Liver (tissue), 2 donors: ENCODE data around the gene NEFH.

Experiments used
- FOXA1 ChIP-seq: IDR thresholded peaks from 2 replicates; pipeline ENCODE4 v1.6.1; 2016; ENCODE audit warnings: antibody characterized with exemption
- MAX ChIP-seq: IDR thresholded peaks from 2 replicates; pipeline ENCODE4 v1.6.1; 2016; ENCODE audit warnings: antibody characterized with exemption
- RAD21 ChIP-seq, 2 donors: IDR thresholded peaks; 2 replicates each; pipeline ENCODE4 v1.6.1; 2016; ENCODE audit warnings: antibody characterized with exemption in 2 of 2, mild to moderate bottlenecking in 2 of 2
- TAF1 ChIP-seq: conservative IDR thresholded peaks from 2 replicates; pipeline ENCODE4 v1.6.1; 2016; ENCODE audit warnings: antibody characterized with exemption, mild to moderate bottlenecking
- YY1 ChIP-seq: IDR thresholded peaks from 2 replicates; pipeline ENCODE4 v1.6.1; 2016; ENCODE audit warnings: antibody characterized with exemption, mild to moderate bottlenecking
- ZBTB33 ChIP-seq: IDR thresholded peaks from 2 replicates; pipeline ENCODE4 v1.6.1; 2016; ENCODE audit warnings: antibody characterized with exemption
- TF ChIP-seq, protein P1 (sequence below): IDR thresholded peaks from 2 replicates; pipeline ENCODE4 v1.6.1; 2016; ENCODE audit warnings: antibody characterized with exemption
- donor health status: healthy.

DNA sequence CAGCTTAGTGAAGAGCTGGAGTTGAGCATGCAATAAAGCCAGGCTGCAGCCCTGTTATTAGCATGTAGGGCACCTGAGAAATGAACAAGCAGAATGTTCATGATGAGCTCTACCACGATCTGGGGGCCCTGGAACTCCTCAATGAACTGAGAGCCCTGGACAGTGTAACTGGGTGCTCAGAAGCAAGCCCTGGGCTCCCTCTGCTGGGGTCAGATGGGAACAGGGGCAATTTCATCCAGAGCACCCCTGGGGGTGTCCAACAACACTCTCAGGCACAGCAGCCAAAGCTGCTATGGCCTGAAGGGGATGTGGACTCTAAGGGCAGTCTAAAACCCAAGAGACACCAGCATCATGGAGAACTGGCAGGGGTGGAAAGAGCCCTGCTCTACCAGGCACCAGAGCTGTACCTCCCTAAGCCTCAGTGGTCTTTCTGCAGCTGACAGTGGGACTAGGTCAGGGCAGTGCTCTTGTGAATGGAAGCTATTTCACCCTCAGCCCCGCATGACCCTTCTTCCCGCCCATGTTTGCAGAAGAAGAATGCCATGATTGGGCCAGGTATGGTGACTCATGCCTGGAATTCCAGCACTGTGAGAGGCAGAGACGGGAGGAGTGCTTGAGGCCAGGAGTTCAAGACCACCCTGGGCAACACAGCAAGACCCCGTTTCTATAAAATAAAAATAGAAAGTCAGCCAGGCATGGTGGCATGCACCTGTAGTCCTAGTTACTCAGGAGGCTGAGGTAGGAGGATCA is 44.6 kb downstream of the NEFH start:
- TF ChIP-seq, protein P1, sequence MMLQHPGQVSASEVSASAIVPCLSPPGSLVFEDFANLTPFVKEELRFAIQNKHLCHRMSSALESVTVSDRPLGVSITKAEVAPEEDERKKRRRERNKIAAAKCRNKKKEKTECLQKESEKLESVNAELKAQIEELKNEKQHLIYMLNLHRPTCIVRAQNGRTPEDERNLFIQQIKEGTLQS: no peak
- no peak for TF ChIP-seq ZBTB33
- TF ChIP-seq YY1: no peak
- TF ChIP-seq FOXA1: no peak
- no peak for TF ChIP-seq MAX
- TF ChIP-seq TAF1: no peak
- TF ChIP-seq RAD21 (IDR thresholded peaks at IDR 0.05): peak; percentile 79 to 84
